Measurements from ENCODE around the gene ZNRD2.

The ZNRD2 gene

DNA sequence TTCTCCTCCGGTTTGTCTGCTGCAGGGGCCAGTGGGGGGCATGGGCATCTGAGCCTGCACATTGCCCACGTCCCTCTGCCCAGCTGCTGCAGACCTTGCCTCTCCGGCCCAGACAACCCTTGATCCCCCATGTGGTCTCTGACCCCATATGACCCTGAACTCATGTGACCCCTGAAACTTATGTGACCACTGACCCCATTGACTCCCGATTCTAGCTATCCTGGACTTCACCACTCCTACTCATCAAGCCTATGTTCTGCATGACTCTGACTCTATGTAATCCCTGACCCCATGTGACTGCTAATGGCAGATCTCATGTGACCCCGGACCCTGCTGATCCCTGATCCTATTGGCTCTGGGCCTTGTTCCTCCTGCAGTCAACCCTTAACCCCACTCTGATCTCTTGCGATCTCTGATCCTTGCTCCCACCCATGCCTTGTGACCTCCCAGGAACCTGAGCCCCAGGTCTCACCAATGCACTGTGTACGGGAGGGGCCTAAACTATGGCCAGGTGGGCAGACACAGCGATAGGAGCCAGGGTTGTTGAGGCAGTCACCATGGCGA, 17.8 kb upstream of the ZNRD2 start:
- no peak overlapping the region for H3K27ac ChIP-seq (ENCODE audit: low read length)
- H3K36me3 ChIP-seq (ENCODE audit: control insufficient read depth in 1 of 2, insufficient read depth in 2 of 2, low read length in 2 of 2) = peaks cover 8 to 11% of the 10 kb centered on the region in 2 donors
- no peaks in the 10 kb centered on the region for H3K9me3 ChIP-seq (ENCODE audit: control insufficient read depth in 1 of 2, low read length in 2 of 2)

DNA sequence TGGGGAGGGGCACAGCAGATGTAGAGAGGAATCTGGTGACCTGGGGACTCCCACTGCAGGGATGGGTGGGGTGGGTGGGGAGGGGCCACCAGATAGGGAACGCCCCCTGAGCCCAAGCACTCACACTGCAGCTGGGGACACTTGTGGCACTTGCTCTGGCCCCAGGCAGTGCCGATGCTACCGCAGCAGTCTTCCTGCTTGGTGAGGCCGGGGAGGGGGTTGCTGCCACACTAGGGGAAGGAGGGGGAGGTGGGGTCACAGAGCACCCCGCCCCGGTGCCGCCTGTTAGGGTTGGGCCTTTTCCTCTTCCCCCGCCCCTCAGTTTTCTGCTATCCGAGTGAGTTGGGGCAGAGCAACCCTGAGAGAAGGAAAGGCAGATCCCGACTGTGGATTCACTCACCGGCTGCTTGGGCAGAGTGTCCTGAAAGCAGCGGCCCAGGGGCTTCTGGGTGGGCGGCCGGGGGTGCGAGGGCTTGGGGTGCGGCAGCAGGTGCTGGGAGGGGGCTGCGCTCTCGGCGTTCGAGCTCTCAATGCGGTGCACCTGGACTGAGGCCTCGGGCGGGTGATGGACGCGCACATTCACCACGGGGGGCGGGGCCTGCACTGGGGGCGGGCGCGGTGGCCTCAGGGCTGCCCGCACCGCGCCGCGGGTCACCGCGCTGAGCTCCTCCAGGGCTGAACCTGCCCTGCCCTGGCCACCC, 16.8 kb upstream of the ZNRD2 start:
- Histone ChIP-seq H3K36me3 (ENCODE audit: control insufficient read depth in 1 of 2, insufficient read depth in 2 of 2, low read length in 2 of 2) (peaks cover 8 to 11% of the 10 kb centered on the region in 2 donors), H3K27me3 (ENCODE audit: low read depth, low read length) (no peaks in the 10 kb centered on the region), H3K27ac (ENCODE audit: low read length) (no peak overlapping the region), H3K9me3 (ENCODE audit: control insufficient read depth in 1 of 2, low read length in 2 of 2) (no peaks in the 10 kb centered on the region), H3K4me1 (ENCODE audit: control insufficient read depth in 1 of 2, insufficient read depth in 2 of 2, low read length in 2 of 2) (peaks cover 0 to 37% of the 10 kb centered on the region in 2 donors), H3K4me3 (ENCODE audit: low read depth in 1 of 2, low read length in 2 of 2) (no peak overlapping the region)

More for the DNA sequence above, 17.8 kb upstream of the ZNRD2 start:
- Histone ChIP-seq H3K4me1 (ENCODE audit: control insufficient read depth in 1 of 2, insufficient read depth in 2 of 2, low read length in 2 of 2) (peaks cover 0 to 37% of the 10 kb centered on the region in 2 donors), H3K4me3 (ENCODE audit: low read depth in 1 of 2, low read length in 2 of 2) (no peak overlapping the region), H3K27me3 (ENCODE audit: low read depth, low read length) (no peaks in the 10 kb centered on the region)

DNA sequence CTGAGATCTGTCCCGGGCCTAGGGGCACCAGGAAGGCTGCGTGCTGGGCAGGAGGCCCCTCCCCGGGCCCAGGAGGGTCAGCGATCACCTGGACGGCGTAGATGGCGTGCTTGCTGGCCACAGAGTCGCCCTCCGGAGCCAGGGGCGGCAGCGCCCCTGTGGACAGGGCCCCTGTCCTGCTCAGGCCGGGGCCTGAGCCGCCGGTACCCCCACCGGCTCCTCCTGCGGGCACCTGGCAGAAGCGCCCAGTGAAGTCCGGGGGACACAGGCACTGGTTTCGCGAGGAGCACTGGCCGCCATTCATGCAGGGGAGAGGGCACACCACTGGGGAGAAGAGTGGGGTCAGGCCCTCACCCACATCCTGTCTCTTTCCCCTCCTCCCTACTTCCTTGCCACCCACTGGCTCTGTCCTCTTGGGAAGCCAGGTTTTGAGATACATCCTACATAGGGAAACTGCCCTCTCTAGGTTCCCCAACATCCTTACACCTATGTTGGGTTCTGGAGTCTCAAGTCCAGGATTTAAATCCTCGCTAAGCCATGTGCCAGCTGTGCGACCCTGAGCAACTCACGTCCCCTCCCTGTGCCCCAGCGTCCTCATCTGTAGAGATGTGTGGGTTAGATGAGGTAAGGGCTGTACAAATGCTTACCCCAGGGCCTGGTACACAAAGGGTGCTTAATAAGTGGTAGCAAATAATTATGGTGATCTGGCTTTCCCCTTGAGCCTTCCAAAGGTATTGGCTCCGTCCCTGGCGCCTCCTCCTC, 16.0 kb upstream of the ZNRD2 start:
- no peaks in the 10 kb centered on the region for H3K27me3 ChIP-seq (ENCODE audit: low read depth, low read length)
- peaks cover under 1 to 44% of the 10 kb centered on the region in 2 donors for H3K4me1 ChIP-seq (ENCODE audit: control insufficient read depth in 1 of 2, insufficient read depth in 2 of 2, low read length in 2 of 2)
- no peak overlapping the region for H3K27ac ChIP-seq (ENCODE audit: low read length)
- H3K36me3 ChIP-seq (ENCODE audit: control insufficient read depth in 1 of 2, insufficient read depth in 2 of 2, low read length in 2 of 2) = peaks cover 0 to 11% of the 10 kb centered on the region in 2 donors
- no peak overlapping the region for H3K4me3 ChIP-seq (ENCODE audit: low read depth in 1 of 2, low read length in 2 of 2)
- H3K9me3 ChIP-seq (ENCODE audit: control insufficient read depth in 1 of 2, low read length in 2 of 2) = no peaks in the 10 kb centered on the region

DNA sequence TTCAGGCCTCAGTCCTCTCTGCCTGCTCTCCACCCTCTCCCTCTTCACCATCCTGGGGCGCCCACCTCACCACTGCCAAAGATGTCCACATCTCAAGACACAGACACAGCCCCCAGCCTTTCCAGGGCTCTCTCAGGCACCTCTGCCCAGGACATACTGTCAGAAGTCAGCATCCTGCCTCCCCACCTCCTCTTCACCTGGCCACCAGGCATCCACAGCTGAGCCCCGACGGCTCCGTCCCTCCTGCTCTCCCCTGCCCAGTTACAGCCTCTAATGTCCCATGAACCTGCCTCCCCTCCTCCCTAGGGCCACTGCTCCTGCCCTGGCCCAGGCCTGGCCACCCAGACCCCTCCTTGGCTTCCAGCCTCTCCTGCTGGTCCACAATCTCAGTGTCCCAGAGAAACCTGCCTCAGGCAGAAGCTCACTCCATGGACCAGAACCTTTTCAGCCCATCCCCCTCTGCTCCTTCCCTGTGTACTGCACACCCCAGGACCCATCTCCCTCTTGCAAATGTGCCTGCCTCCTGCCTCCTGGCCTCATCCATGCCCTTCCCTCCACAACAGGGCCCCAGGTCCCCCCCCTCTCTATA, 15.3 kb upstream of the ZNRD2 start:
- Histone ChIP-seq H3K9me3 (ENCODE audit: control insufficient read depth in 1 of 2, low read length in 2 of 2) (no peaks in the 10 kb centered on the region), H3K36me3 (ENCODE audit: control insufficient read depth in 1 of 2, insufficient read depth in 2 of 2, low read length in 2 of 2) (peaks cover 0 to 11% of the 10 kb centered on the region in 2 donors), H3K4me1 (ENCODE audit: control insufficient read depth in 1 of 2, insufficient read depth in 2 of 2, low read length in 2 of 2) (peaks cover 6 to 51% of the 10 kb centered on the region in 2 donors), H3K27me3 (ENCODE audit: low read depth, low read length) (no peaks in the 10 kb centered on the region), H3K27ac (ENCODE audit: low read length) (no peak overlapping the region), H3K4me3 (ENCODE audit: low read depth in 1 of 2, low read length in 2 of 2) (no peak overlapping the region)

DNA sequence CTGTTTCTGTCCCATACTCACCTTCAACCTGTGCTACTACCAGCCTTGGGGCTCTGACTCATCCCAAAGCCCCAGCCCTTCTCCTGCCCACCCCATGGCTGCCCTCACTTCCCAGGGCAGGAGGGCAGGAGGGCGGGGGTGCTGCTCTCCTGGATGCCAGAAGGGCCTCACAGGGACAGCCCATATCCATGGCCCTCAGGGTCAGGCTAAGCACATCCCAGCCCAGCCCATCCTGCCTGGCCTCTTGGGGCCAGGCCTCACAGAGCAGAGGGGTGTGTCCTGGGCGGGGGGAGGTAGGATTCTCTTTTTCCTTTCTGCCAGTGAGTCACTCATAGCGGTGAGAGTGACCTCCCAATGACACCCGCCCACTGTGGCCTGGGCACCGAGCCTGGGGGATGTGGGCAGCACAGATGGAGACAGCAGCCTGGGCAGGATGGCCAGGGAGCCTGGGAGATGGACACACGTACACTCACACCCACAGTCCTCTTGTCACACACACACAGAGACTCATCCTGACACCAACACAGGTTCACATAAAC, 14.5 kb upstream of the ZNRD2 start:
- peaks cover 0 to 11% of the 10 kb centered on the region in 2 donors for H3K36me3 ChIP-seq (ENCODE audit: control insufficient read depth in 1 of 2, insufficient read depth in 2 of 2, low read length in 2 of 2)
- H3K4me3 ChIP-seq (ENCODE audit: low read depth in 1 of 2, low read length in 2 of 2) = no peak overlapping the region
- H3K4me1 ChIP-seq (ENCODE audit: control insufficient read depth in 1 of 2, insufficient read depth in 2 of 2, low read length in 2 of 2) = peaks cover 14 to 60% of the 10 kb centered on the region in 2 donors
- no peaks in the 10 kb centered on the region for H3K27me3 ChIP-seq (ENCODE audit: low read depth, low read length)
- H3K27ac ChIP-seq (ENCODE audit: low read length) = no peak overlapping the region
- H3K9me3 ChIP-seq (ENCODE audit: control insufficient read depth in 1 of 2, low read length in 2 of 2) = no peaks in the 10 kb centered on the region

DNA sequence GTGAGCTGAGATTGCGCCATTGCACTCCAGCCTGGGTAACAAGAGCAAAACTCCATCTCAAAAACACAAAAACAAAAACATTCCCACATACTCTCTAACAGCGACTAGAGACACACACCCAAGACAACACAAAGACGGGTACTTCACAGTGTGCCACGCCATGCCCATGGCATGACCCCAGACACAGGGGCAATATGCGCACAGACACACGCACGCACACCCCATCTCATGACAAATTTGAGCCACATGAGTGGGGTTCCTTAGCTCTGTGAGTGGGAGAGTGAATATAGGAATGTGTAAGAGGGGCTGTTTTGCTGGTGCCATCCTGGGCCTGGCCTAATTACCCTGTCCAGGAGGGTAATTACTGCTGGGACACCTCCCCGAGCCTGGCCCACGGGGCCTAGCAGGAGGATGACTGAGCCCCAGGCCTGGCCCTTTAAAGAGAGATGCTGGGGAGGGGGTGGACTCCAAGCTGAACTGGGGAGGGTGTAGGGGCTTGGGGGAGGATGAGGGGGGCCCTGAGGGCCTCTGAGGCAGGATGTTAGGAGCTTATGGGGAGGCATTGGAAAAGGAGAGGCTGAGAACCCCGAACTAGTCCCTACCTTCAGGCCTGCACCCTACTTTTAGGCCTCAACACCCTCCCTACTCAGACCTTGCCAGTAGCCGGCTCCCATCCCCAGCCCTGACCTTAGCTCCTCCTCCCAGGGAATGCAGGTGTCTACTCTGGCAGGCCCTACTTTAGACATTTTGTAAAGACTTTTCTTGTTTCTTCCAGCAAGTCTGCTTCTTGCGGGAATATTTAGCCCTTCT, 13.6 kb upstream of the ZNRD2 start:
- no peaks in the 10 kb centered on the region for H3K9me3 ChIP-seq (ENCODE audit: control insufficient read depth in 1 of 2, low read length in 2 of 2)
- H3K4me1 ChIP-seq (ENCODE audit: control insufficient read depth in 1 of 2, insufficient read depth in 2 of 2, low read length in 2 of 2) = peaks cover 14 to 64% of the 10 kb centered on the region in 2 donors
- H3K36me3 ChIP-seq (ENCODE audit: control insufficient read depth in 1 of 2, insufficient read depth in 2 of 2, low read length in 2 of 2) = peaks cover 0 to 5% of the 10 kb centered on the region in 2 donors
- peak overlapping the region; percentile 58 for H3K27ac ChIP-seq (ENCODE audit: low read length)
- H3K27me3 ChIP-seq (ENCODE audit: low read depth, low read length) = no peaks in the 10 kb centered on the region
- H3K4me3 ChIP-seq (ENCODE audit: low read depth in 1 of 2, low read length in 2 of 2) = peak overlapping the region; percentile 44 to 66

DNA sequence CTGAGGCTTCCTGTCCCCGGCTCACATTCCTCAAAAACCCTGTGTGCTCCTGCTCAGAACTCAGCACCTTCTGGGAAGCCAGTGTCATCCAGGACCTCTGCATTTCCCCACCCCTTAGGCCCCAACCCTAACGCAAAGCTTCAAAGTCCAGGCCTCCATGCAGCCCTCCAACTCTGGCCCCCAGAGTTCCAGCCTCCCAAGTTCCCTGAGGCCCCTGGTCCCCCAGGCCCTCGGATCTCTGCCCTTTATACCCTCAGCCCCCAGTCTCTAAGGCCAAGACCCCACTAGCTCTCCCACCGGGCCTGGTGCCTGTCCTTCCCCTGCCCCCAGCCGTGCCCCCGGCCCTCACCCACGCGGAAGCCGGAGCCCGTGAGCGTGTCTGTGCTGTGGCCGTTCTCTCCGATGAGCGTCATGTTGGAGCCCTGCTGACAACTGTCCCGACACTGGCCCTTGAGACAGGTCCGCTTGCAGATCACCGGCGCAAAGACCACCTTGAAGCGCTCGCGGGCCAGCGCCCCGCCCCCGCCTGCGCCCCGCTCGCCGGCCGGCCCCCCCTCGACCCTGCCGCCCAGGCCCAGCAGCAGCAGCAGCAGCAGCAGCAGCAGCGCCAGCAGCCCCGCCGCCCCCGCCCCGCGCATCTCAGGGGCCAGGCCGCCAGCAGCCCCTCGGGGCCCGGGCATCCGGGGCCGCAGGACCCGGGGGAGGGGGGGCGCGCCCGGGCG, 12.8 kb upstream of the ZNRD2 start:
- peaks cover 14 to 64% of the 10 kb centered on the region in 2 donors for H3K4me1 ChIP-seq (ENCODE audit: control insufficient read depth in 1 of 2, insufficient read depth in 2 of 2, low read length in 2 of 2)
- no peaks in the 10 kb centered on the region for H3K36me3 ChIP-seq (ENCODE audit: control insufficient read depth in 1 of 2, insufficient read depth in 2 of 2, low read length in 2 of 2)
- H3K9me3 ChIP-seq (ENCODE audit: control insufficient read depth in 1 of 2, low read length in 2 of 2) = no peaks in the 10 kb centered on the region
- peak overlapping the region; percentile 44 to 66 for H3K4me3 ChIP-seq (ENCODE audit: low read depth in 1 of 2, low read length in 2 of 2)
- H3K27me3 ChIP-seq (ENCODE audit: low read depth, low read length) = no peaks in the 10 kb centered on the region
- peak overlapping the region; percentile 58 for H3K27ac ChIP-seq (ENCODE audit: low read length)

DNA sequence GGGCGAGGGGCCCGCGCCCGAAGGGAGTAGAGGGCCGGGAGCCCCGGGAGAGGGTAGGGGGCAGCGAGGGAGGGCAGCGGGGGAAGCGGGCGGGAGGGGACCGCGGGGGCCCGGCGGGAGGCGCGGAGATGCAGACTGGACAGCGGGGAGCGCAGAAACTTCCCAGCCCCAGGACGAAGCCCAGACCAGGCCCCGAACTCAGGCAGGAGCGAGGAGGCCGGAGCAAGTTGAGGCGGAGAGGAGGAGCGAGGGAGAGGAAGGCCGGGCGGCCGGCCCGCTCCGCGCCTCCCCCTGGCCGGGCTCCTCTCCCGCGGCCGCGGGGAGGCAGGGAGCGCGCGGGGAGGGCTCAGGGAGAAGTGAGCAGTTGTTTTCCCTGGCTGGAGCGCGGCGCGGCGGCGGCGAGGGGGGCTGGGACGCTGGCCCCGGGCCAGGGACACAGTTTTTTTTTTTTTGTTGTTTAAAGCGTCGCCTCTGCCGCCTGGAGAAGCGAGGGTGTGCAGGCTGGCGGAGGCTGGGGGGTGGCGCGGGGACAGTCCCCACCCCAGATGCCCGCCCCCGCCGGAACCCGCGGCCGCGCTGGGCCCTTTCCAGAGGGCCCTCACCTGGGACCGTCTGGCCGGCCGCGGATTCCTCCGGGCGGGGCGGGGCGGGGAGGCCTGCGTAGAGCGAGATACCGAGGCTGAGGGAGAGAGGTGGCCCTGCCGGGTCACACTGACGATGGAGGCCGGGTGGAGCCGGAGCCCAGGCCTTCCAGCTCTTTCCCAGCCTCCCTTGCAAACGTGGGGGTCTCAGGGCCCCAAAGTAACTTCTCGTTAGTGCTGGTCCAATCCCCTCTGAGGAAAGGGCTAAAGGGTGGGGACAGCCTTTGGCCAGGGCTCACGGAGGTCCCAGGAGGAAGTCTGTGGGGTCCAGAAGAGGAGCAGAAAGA, 12.0 kb upstream of the ZNRD2 start, which contains the start of gene LTBP3:
Gene LTBP3, minus strand, starts transcription at position 358 of the 928 bp plus-strand sequence. CDS start 400 bp downstream, outside the sequence.
- Histone ChIP-seq H3K36me3 (ENCODE audit: control insufficient read depth in 1 of 2, insufficient read depth in 2 of 2, low read length in 2 of 2) (no peaks in the 10 kb centered on the region), H3K9me3 (ENCODE audit: control insufficient read depth in 1 of 2, low read length in 2 of 2) (no peaks in the 10 kb centered on the region), H3K27ac (ENCODE audit: low read length) (peak within 1 kb of the TSS; percentile 69), H3K4me3 (ENCODE audit: low read depth in 1 of 2, low read length in 2 of 2) (peak within 1 kb of the TSS; percentile 44 to 66), H3K4me1 (ENCODE audit: control insufficient read depth in 1 of 2, insufficient read depth in 2 of 2, low read length in 2 of 2) (peaks cover 14 to 64% of the 10 kb centered on the region in 2 donors), H3K27me3 (ENCODE audit: low read depth, low read length) (no peaks in the 10 kb centered on the region)

DNA sequence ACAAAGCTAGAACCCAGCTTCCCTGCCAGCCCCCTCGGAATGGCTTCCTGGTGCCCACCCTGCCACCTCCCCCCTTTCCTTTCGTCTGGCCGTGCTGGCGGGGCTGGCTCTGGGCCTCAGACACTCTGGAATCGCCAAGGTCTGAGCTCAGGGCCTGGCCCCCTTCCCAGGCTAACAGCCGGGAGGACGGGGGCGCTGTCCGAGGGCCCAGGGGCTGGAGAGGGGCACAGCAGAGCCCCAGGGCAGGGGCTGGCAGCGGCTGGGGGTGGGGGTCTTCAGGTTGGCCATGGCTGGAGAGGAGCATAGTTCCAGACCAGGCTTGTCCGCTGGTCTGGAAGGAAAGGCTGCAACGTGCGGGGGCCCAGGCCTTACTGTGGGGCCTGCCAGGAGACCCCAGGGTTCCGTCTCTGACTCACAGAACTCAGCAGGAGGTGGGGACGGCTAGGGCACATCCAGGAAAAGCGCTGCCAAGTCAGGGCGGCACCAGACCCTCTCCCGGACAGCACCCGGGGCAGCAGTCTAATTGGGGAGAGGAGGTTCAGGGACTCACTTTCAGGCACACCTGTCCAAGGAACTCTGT, 11.3 kb upstream of the ZNRD2 start:
- H3K9me3 ChIP-seq (ENCODE audit: control insufficient read depth in 1 of 2, low read length in 2 of 2) = no peaks in the 10 kb centered on the region
- peak overlapping the region; percentile 69 for H3K27ac ChIP-seq (ENCODE audit: low read length)

More for the DNA sequence above, 11.3 kb upstream of the ZNRD2 start:
- no peaks in the 10 kb centered on the region for H3K36me3 ChIP-seq (ENCODE audit: control insufficient read depth in 1 of 2, insufficient read depth in 2 of 2, low read length in 2 of 2)
- H3K4me1 ChIP-seq (ENCODE audit: control insufficient read depth in 1 of 2, insufficient read depth in 2 of 2, low read length in 2 of 2) = peaks cover 14 to 64% of the 10 kb centered on the region in 2 donors
- H3K27me3 ChIP-seq (ENCODE audit: low read depth, low read length) = no peaks in the 10 kb centered on the region
- H3K4me3 ChIP-seq (ENCODE audit: low read depth in 1 of 2, low read length in 2 of 2) = peak overlapping the region in 1 of 2 donors; percentile 66
